Pulmonary artery endothelial cell (primary cell): ENCODE measurements around the gene ZNHIT6. TPM values are rescaled to one million over a fixed set of nuclear protein-coding genes. Genes with fewer than 3 reads are reported as not detected.

Experiments
- total RNA-seq: library from RNA; depleted of rRNA; stranded (reverse); fragments of >200 nt; gene quantifications from 2 replicates; pipeline ENCODE4 v1.2.3, GENCODE V29; 2014

The ZNHIT6 gene
- total RNA-seq, 1 donor from 2014 or later = 14.8 TPM

Other genes starting within 250 kb of the ZNHIT6 start
- gene DDAH1, start 243.3 kb downstream of the ZNHIT6 start, total RNA-seq = 45.7 and 60.9 TPM in 2 replicates
- 171 and 172 TPM in 2 replicates for gene CCN1, start 127.7 kb downstream of the ZNHIT6 start, total RNA-seq